Measurements from ENCODE around the gene MGLL. TPM values are rescaled to one million over a fixed set of nuclear protein-coding genes. Genes with fewer than 3 reads are reported as not detected.

The MGLL gene
- total and polyA plus RNA-seq, 4 donors = 9.4 to 277 (median 74.2) TPM

- H3K9me3 ChIP-seq (ENCODE audit: control insufficient read depth in 4 of 4, low read length in 3 of 4) = no peaks in the 10 kb centered on the region
- peak overlapping the region; percentile 80 to 87 for H3K27ac ChIP-seq (ENCODE audit: low read depth in 1 of 2, low read length in 2 of 2)
- H3K4me3 ChIP-seq (ENCODE audit: low read depth in 1 of 3, low read length in 3 of 3) = no peak overlapping the region
- H3K27me3 ChIP-seq (ENCODE audit: control insufficient read depth in 4 of 4, insufficient read depth in 4 of 4, low read length in 3 of 4) = no peaks in the 10 kb centered on the region
- peaks cover 3 to 10% (median 6%) of the 10 kb centered on the region in 4 donors for H3K36me3 ChIP-seq (ENCODE audit: control insufficient read depth in 4 of 4, insufficient read depth in 3 of 4, low read depth in 1 of 4, low read length in 3 of 4)
- 49% methylated on average over 16 of the region's 16 CpGs for WGBS
- TF ChIP-seq HNF4A (conservative IDR thresholded peaks at IDR 0.05) (peak in 1 of 2 donors; percentile 63), FOXA1 (IDR thresholded peaks at IDR 0.05) (peak; percentile 96), JUND (IDR thresholded peaks at IDR 0.05) (peak in 1 of 2 donors; percentile 45), ATF3 (IDR thresholded peaks at IDR 0.05) (no peak), RXRA (IDR thresholded peaks at IDR 0.05) (peak in 1 of 2 donors; percentile 82), RAD21 (IDR thresholded peaks at IDR 0.05) (peak; percentile 17 to 43), CTCF (IDR thresholded peaks at IDR 0.05; ENCODE audit: low read depth, low read length, missing input control) (no peak), YY1 (IDR thresholded peaks at IDR 0.05) (peak; percentile 56), NR2F2 (IDR thresholded peaks at IDR 0.05) (peak; percentile 69), SP1 (IDR thresholded peaks at IDR 0.05) (peak; percentile 37), TAF1 (conservative IDR thresholded peaks at IDR 0.05) (no peak), REST (IDR thresholded peaks at IDR 0.05) (no peak), FOXA2 (IDR thresholded peaks at IDR 0.05) (peak; percentile 94)
- H3K9ac ChIP-seq (ENCODE audit: low read depth in 1 of 2, low read length in 2 of 2) = no peak overlapping the region
- DNase-seq (ENCODE audit: low spot score) = peak; percentile 78
- peaks cover 11 to 56% (median 47%) of the 10 kb centered on the region in 4 donors for H3K4me1 ChIP-seq (ENCODE audit: control insufficient read depth in 4 of 4, insufficient read depth in 4 of 4, low read length in 3 of 4)
Observed at GRCh38 chr3:127697551-127698240, 124.6 kb downstream of the MGLL start.

- Histone ChIP-seq H3K9me3 (ENCODE audit: control insufficient read depth in 4 of 4, low read length in 3 of 4) (no peaks in the 10 kb centered on the region), H3K4me3 (ENCODE audit: low read depth in 1 of 3, low read length in 3 of 3) (no peak overlapping the region), H3K9ac (ENCODE audit: low read depth in 1 of 2, low read length in 2 of 2) (no peak overlapping the region), H3K4me1 (ENCODE audit: control insufficient read depth in 4 of 4, insufficient read depth in 4 of 4, low read length in 3 of 4) (peaks cover 8 to 28% (median 26%) of the 10 kb centered on the region in 4 donors), H3K27me3 (ENCODE audit: control insufficient read depth in 4 of 4, insufficient read depth in 4 of 4, low read length in 3 of 4) (no peaks in the 10 kb centered on the region), H3K36me3 (ENCODE audit: control insufficient read depth in 4 of 4, insufficient read depth in 3 of 4, low read depth in 1 of 4, low read length in 3 of 4) (peaks cover 5 to 20% (median 12%) of the 10 kb centered on the region in 4 donors), H3K27ac (ENCODE audit: low read depth in 1 of 2, low read length in 2 of 2) (no peak overlapping the region)
- TF ChIP-seq TAF1 (conservative IDR thresholded peaks at IDR 0.05) (no peak), RAD21 (IDR thresholded peaks at IDR 0.05) (peak; percentile 70 to 77), RXRA (IDR thresholded peaks at IDR 0.05) (peak in 1 of 2 donors; percentile 23), CTCF (IDR thresholded peaks at IDR 0.05; ENCODE audit: low read depth, low read length, missing input control) (peak; percentile 45)
- DNase-seq (ENCODE audit: low spot score) = no peak
- WGBS = 79% methylated on average over 17 of the region's 17 CpGs
Observed at GRCh38 chr3:127694467-127695215, 127.7 kb downstream of the MGLL start.
